NK-92 treated with Interleukin-12 subunit alpha and Interleukin-12 subunit beta, amount 100 ng/mL, for 24 hours (cell line): Measurements from ENCODE around the gene GLRA1.
"Not testable (repeated sequence)": the region's sequence is repeated elsewhere in the genome, so short reads cannot be mapped to it uniquely, and the experiment has no call there.

Experiments used
- DNase-seq: peaks from one replicate; lab custom pipeline; 2025; lab: John Stamatoyannopoulos, UW

The GLRA1 gene

GRCh38 chr5:151917904-151918303, 6.7 kb downstream of the GLRA1 start:
- DNase-seq: no peak

- no peak for DNase-seq
Measured at GRCh38 chr5:151913425-151913824, 11.2 kb downstream of the GLRA1 start.

- no peak for DNase-seq
Measured at GRCh38 chr5:151912360-151912759, 12.3 kb downstream of the GLRA1 start.

DNA sequence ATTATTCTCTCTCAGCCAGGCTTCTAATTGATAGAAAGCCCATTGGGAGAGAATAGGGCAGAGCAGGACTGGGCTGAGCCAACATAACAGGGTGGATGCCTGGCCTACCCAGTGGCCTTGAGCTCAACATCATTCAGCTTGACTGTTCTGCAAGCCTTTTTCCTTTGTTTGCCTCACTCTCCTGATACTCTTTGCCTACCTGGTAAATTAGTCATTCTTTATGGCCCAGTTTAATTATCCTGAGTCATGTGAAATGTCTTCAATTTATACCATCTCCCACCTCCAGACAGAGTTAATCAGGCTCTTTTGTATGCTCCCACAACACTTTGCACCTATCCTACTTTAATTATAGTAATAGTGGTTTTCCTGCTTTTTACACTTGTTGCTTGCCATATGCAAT, 13.6 kb downstream of the GLRA1 start:
- no peak for DNase-seq

DNA sequence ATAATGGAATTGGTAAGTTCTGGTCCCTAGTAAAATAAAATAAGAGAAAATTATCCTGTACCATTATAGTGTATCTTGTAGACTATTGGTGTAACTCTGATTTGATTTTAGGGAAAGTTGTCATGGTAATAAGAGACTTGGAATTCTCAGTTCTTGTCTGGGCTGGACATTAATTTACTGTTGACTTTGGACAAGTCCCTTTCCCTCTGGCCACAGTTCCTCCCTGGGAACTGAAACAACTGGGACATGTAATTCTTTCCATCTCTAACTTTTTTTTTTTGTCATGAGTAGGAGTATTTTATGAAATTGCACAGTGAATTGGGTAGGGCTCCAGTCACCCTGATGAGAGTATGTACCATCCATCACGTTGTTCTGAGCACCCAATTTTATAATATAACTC, 15.0 kb downstream of the GLRA1 start:
- DNase-seq: no peak

DNA sequence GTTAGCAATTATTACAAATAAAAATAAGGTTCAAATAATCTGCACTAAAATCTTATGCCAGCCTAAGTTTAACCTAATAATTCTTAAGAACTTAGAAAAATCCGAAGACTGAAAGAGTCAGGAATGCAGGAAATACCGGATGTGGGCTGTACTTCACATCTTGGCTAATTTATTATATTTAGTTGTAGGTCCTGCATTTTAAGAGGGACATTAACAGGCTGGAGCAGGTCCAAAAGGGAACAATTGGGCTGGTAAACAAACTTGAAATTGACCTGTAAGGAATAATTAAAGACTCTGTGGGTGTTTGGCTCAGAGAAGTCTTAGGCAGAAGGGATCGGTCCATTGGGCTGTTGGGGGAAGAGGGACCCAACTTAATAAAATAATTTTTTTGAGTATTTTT, 18.4 kb downstream of the GLRA1 start:
- DNase-seq: no peak

- DNase-seq: no peak
Measured at GRCh38 chr5:151905557-151905961, 19.1 kb downstream of the GLRA1 start.

DNA sequence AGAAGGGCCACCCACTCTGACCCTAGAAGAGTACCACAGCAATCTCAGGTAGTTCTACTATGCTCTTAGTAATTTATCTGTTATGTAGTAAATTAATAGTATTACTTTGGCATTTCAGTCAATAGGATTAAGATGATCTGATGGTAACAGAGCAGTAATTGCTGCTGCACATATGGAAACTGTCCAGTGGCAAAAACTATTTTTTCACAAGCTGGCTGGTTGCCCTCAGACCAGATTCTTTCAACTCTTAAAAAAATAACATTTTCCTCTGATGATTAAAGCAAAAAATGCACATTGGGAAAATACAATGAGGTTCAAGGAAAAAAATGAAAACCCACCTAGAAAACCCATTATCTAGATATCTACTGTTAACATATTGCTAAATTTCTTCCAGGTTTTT, 19.7 kb downstream of the GLRA1 start:
- DNase-seq: no peak

- DNase-seq: no peak
Measured at GRCh38 chr5:151904127-151904526, 20.5 kb downstream of the GLRA1 start.

- DNase-seq: no peak
Measured at GRCh38 chr5:151903243-151903653, 21.4 kb downstream of the GLRA1 start.

DNA sequence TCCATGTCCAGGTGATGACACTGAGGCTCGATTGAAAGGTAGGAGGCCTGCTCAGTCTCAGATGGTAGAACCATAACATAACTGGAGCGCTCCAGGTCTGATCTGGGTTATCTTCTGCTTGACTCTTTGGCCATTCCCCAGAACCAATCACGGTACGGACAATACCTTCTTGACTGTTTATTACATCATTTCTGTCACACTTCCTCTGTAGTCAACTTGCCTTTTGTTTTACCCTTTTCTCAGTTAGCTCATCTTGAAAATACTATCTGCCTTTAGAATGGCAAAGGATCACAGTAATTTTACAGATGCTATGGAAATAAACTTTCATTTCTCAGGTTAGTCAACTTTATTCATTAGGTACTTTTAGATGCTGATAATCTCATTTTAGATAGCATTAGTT, 22.4 kb downstream of the GLRA1 start:
- no peak for DNase-seq

- DNase-seq: no peak
Measured at GRCh38 chr5:151901611-151902010, 23.0 kb downstream of the GLRA1 start.

GRCh38 chr5:151900891-151901290, 23.8 kb downstream of the GLRA1 start:
- DNase-seq: no peak

DNA sequence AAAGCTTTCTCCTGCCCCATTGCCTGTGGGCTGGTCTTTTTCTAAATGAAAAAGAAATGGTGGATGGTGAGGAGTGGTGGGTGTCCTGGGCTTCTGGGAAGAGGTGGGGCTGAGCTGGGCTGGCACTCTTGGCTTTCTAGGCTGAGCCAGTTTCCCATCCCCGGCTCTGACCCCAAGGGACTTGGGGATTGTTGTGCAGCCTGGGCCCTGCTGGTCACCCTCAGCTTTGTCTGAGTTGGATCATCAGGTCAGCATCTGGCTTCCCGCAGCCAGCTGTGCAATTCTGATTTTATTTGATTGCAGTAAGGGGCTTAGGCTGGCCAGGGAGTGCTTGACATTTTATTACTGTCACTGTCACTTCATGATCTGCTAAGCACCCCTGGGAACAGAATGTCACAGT, 25.3 kb downstream of the GLRA1 start:
- no peak for DNase-seq

DNA sequence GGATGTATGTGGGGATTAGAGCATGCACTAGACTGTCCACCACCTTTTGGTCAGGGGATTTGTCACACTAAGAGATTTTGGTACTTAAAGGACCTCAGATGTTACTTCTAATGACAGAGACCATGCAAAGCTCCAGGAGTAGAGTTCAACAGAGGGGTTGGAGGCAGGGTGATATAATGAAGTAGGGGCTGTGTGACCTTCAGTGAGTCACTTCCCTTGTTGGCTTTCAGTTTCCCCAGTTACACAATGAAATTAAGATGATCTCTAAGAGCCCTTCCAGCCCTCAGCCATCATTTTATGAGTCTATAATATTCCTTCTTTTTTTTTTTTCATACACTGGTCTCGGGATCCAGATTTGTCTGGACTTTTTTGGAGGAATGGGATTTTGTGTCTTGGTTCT, 26.8 kb downstream of the GLRA1 start:
- no peak for DNase-seq

DNA sequence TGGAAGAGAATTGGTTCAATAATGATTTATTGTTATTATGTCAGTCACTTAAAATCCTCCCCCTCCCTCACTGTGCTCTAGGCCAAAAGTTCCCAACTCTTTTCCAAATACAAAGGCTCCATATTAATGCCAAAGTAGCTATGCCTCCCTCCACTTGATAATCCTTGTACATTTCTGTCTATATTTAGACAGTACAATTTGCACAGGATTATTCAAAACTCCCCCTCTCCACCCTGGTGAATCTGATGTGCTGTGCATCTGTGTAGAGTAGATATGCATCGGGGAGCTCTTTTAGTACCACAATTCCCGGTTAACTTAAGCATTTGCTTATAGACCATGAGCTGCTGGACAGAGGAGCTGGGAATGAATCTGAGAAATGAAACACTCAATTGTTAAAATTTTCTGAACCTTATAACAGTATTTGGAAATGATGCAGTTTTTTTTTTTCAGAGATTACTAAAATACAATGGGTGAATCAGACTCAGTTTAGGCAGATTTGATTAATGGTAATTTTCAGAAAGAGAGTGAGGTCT, 27.6 kb downstream of the GLRA1 start:
- DNase-seq: no peak

DNA sequence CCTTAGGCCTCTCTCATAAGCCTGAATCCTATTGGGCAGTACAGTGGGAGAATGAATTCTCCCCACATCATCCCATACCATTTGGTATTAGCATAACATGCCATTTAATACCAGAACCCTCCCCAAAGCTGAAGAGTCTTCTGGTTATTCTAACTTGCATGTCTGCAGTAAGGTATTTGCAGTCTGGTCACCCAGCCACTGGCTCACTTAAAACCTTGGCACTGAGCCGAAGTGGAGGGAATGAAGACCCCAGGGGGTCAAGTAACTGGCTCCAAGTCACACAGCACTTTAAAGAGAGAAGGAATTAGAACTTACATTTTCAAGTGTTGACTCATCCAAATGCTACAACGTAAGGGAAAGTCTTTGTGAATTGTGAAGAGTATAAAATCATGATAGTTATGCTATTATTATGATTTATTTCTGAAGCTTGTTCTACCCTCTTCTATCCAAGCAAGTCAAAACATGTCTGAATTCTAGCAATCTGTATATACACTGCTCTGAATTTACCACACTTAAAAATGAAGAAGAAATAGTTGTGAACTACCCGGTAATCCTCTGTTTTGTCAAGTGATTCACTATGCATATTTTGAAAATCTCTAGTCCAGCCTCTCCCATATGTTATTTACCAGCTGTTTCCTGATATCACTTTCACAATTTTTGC, 28.5 kb downstream of the GLRA1 start:
- no peak for DNase-seq

DNA sequence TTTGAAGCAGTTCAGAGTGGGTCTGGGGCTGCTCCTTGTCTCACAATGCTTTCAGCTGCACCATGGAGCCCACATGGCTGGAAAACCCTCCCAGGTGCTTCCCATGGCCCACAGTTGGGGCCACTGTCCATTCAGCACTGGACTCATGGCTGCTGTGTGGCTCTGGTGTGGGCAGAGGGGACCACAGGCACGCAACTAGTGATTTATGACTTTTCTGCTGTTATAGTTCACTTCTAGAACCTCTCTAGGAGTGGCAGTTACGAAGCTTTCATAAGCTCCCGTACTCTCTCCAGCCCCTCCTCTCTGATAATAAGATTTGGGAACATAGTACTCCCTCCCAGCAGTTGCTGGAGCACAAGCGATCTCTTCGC, 29.0 kb downstream of the GLRA1 start:
- DNase-seq: no peak

GRCh38 chr5:151893485-151893884, 31.2 kb downstream of the GLRA1 start:
- DNase-seq: not testable (repeated sequence)

- no peak for DNase-seq
Measured at GRCh38 chr5:151892393-151892792, 32.3 kb downstream of the GLRA1 start.

DNA sequence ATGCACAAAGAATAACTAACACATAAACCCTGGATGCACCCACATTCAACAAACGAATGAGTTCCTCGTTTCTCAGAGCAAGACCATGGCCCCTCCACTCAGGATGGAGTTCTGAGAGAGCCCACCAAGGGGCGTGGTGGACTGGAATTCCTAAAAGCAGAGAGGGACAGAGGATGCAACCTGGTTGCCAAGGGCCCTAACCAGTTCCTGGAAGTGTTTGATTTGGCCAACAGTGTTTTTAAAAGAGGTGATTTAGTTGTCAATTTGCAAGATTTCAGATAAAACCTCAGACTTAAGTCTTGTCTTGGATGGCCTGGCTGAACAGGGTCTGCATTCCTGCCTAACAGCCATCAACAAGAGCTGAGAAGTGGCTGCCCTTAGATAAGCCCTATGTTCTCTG, 34.4 kb downstream of the GLRA1 start:
- no peak for DNase-seq

DNA sequence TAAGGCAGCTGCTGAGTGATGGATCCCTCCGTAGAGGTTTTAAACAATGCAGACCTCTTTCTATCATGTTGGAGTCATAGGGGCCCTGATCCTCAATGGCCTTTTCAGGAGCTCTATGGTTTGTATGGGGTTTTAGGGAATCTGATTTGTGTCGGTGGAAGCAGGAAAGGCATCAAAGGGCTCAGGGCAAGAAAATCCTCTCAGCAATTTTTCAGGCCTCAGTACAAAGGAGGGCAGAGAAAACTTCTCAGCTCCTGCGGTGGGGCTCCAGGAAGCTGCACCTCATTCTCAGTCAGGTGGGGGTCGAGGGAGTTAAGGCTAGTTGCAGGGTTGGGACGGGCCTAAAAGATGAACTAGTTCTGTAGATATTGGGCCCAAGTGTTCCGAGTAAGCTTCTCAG, 35.0 kb downstream of the GLRA1 start:
- DNase-seq: no peak

GRCh38 chr5:151886546-151887275, 37.9 kb downstream of the GLRA1 start:
- no peak for DNase-seq
